Left lung (tissue), 10 donors: ENCODE data around the gene DYNLT1. TPM values are rescaled to one million over a fixed set of nuclear protein-coding genes. Genes with fewer than 3 reads are reported as not detected.
"Not testable (repeated sequence)": the region's sequence is repeated elsewhere in the genome, so short reads cannot be mapped to it uniquely, and the experiment has no call there.

Experiments used
- ATAC-seq: fragments of 200-7000 bp; cut with Tn5 transposase; one replicate; pipeline ENCODE4 v1.9.1; 2020; ENCODE audit warnings: moderate library complexity
- DNase-seq, 4 donors: peaks; one replicate each; pipeline ENCODE4 v3.0.0-alpha.2; 2013 to 2020
- H3K27ac ChIP-seq, 2 donors: fragments of 200-600 bp; sonication (generic) in 1 of 2; one replicate each; pipeline versions ENCODE4 v1.5.0 to v1.8.0; 2020 to 2021
- H3K27me3 ChIP-seq, 2 donors: fragments of 200-600 bp; sonication (generic) in 1 of 2; one replicate each; pipeline versions ENCODE4 v1.5.0 to v1.8.0; 2020 to 2021
- H3K36me3 ChIP-seq, 2 donors: fragments of 200-600 bp; sonication (generic) in 1 of 2; one replicate each; pipeline versions ENCODE4 v1.5.0 to v1.8.0; 2020 to 2021
- H3K4me1 ChIP-seq, 2 donors: fragments of 200-600 bp; one replicate each; pipeline ENCODE4 v1.8.0; 2021
- H3K4me3 ChIP-seq, 2 donors: fragments of 200-600 bp; sonication (generic) in 1 of 2; one replicate each; pipeline versions ENCODE4 v1.5.0 to v1.8.0; 2020 to 2021; ENCODE audit warnings: mild to moderate bottlenecking in 1 of 2
- H3K9me3 ChIP-seq, 2 donors: fragments of 200-600 bp; sonication (generic) in 1 of 2; one replicate each; pipeline versions ENCODE4 v1.5.0 to v1.8.0; 2020 to 2021
- CTCF ChIP-seq, 2 donors: fragments of 200-600 bp; sonication (generic) in 1 of 2; IDR thresholded peaks; one replicate each; pipeline versions ENCODE4 v1.5.0 to v1.8.0; 2021; ENCODE audit warnings: antibody characterized with exemption in 2 of 2
- intact Hi-C, 2 donors: fragments of 100-400 bp; cut with DNase I; formaldehyde crosslinking; loops; one replicate each; pipeline versions ENCODE4 v1.11.2 to v1.14.2; 2022
- polyA plus RNA-seq, 6 donors: library from polyadenylated mRNA; unstranded; fragments of 120-200 nt; gene quantifications; one replicate each; pipeline ENCODE4 v1.2.1, GENCODE V29; 2013; ENCODE audit not compliant: insufficient read length in 6 of 6
- total RNA-seq, 2 donors: library from RNA; stranded (reverse); fragmentation: NEBNext Ultra II Directional; extraction: Animal tissue kit (Norgen Biotek cat#: 25700); gene quantifications; one replicate each; pipeline ENCODE4 v1.2.1, GENCODE V29; 2021
- donor health status: DM: no; HTN: yes; CAD: no.
- donor health status: DM: no; HTN: no; CAD: no.

Gene DYNLT1
- total and polyA plus RNA-seq, 8 donors = 116 to 163 (median 139) TPM

DNA sequence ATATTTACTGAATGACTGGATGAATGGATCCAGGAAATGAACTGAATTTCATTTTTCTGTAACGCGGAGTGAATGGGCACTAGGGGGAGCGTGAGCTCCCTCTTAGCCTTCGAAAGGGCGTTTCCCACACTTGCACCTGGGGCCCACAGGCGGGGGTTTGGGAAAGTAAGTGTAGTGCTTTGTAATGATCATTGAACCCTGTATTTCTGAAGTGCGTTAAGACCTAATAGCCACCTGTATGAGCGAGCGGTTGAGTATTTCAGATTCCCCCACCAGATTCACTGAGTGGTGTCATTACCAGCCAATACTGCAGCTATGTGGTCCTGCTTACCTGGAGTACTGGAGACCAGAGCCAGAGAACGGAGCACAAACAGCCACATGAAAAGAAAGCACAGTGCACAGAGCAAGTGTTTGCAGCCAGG lies 15.8 kb upstream of the DYNLT1 start:
- ATAC-seq (peak; percentile 43), DNase-seq (no peak)
- Histone ChIP-seq H3K36me3 (no peaks in the 10 kb centered on the region), H3K27ac (no peak overlapping the region), H3K27me3 (no peaks in the 10 kb centered on the region), H3K4me3 (no peak overlapping the region), H3K9me3 (no peaks in the 10 kb centered on the region), H3K4me1 (peaks cover 6 to 54% of the 10 kb centered on the region in 2 donors)
- intact Hi-C loops = no loop called here
- TF ChIP-seq CTCF (IDR thresholded peaks at IDR 0.05) = peak; percentile 46 to 51

- H3K9me3 ChIP-seq, H3K27me3 ChIP-seq, H3K4me3 ChIP-seq, intact Hi-C loops, H3K36me3 ChIP-seq: not testable (repeated sequence)
- Histone ChIP-seq H3K4me1 (peaks cover 6 to 66% of the 10 kb centered on the region in 2 donors), H3K27ac (peak overlapping the region in 1 of 2 donors; percentile 85)
- DNase-seq (peak in 1 of 4 donors; percentile 61), ATAC-seq (peak; percentile 14)
Observed at GRCh38 chr6:158656986-158657385, 12.4 kb upstream of the DYNLT1 start.

GRCh38 chr6:158655569-158656450 lies 11.3 kb upstream of the DYNLT1 start:
- peak; percentile 76 for ATAC-seq
- H3K4me1 ChIP-seq = peaks cover 6 to 65% of the 10 kb centered on the region in 2 donors
- peak in 1 of 4 donors; percentile 82 for DNase-seq
- H3K27ac ChIP-seq = peak overlapping the region; percentile 80 to 85
- H3K27me3 ChIP-seq = no peaks in the 10 kb centered on the region
- no peak for TF ChIP-seq CTCF (IDR thresholded peaks at IDR 0.05)
- H3K36me3 ChIP-seq = no peaks in the 10 kb centered on the region
- H3K4me3 ChIP-seq = no peak overlapping the region
- intact Hi-C loops = no loop called here
- H3K9me3 ChIP-seq = no peaks in the 10 kb centered on the region

GRCh38 chr6:158654960-158655489 lies 10.5 kb upstream of the DYNLT1 start:
- no peak for TF ChIP-seq CTCF (IDR thresholded peaks at IDR 0.05)
- Histone ChIP-seq H3K4me1 (peaks cover 6 to 65% of the 10 kb centered on the region in 2 donors), H3K36me3 (no peaks in the 10 kb centered on the region), H3K9me3 (no peaks in the 10 kb centered on the region), H3K4me3 (no peak overlapping the region), H3K27ac (peak overlapping the region; percentile 80 to 85), H3K27me3 (no peaks in the 10 kb centered on the region)
- DNase-seq (peak in 1 of 4 donors; percentile 79), ATAC-seq (peak; percentile 49)
- intact Hi-C loops = no loop called here

GRCh38 chr6:158654498-158654897 lies 10.0 kb upstream of the DYNLT1 start:
- peak; percentile 42 to 88 (median 74) for DNase-seq
- Histone ChIP-seq H3K36me3 (no peaks in the 10 kb centered on the region), H3K4me3 (no peak overlapping the region), H3K27me3 (no peaks in the 10 kb centered on the region), H3K9me3 (no peaks in the 10 kb centered on the region), H3K4me1 (peaks cover 6 to 67% of the 10 kb centered on the region in 2 donors), H3K27ac (peak overlapping the region; percentile 80 to 85)
- intact Hi-C loops = no loop called here
- ATAC-seq = peak; percentile 63
- no peak for TF ChIP-seq CTCF (IDR thresholded peaks at IDR 0.05)
